WERI-Rb-1 (cell line): ENCODE data around the gene CCR9.

Experiments
- DNase-seq: peaks from one replicate; pipeline ENCODE4 v3.0.0-alpha.2; 2020
- H3K27ac ChIP-seq: fragments of 250-450 bp; sonication (Bioruptor Pico); 2 replicates; pipeline ENCODE4 v1.5.1; 2020; ENCODE audit warnings: mild to moderate bottlenecking, moderate library complexity
- H3K27me3 ChIP-seq: fragments of 250-450 bp; sonication (Bioruptor Pico); 2 replicates; pipeline ENCODE4 v1.5.1; 2021; ENCODE audit warnings: mild to moderate bottlenecking, low read depth, moderate library complexity; ENCODE audit not compliant: insufficient read depth, severe bottlenecking
- H3K36me3 ChIP-seq: fragments of 250-450 bp; sonication (Bioruptor Pico); 2 replicates; pipeline ENCODE4 v1.5.1; 2020; ENCODE audit warnings: mild to moderate bottlenecking, moderate library complexity
- H3K4me3 ChIP-seq: 2 replicates; pipeline ENCODE4 v1.5.1; 2011; ENCODE audit warnings: low read depth, mild to moderate bottlenecking, control low read depth, low read length
- H3K9me3 ChIP-seq: fragments of 250-450 bp; sonication (Bioruptor Pico); 2 replicates; pipeline ENCODE4 v1.5.1; 2021; ENCODE audit warnings: mild to moderate bottlenecking, moderate library complexity; ENCODE audit not compliant: severe bottlenecking
- CTCF ChIP-seq: IDR thresholded peaks from 2 replicates; pipeline ENCODE4 v1.5.1; 2011; ENCODE audit warnings: low read depth, mild to moderate bottlenecking, control low read depth, inconsistent platforms, low read length

CCR9 gene

GRCh38 chr3:45929042-45929679 is 42.8 kb downstream of the CCR9 start:
- no peak overlapping the region for H3K27ac ChIP-seq
- peaks cover 85% of the 10 kb centered on the region for H3K36me3 ChIP-seq
- peak; percentile 83 for TF ChIP-seq CTCF
- no peaks in the 10 kb centered on the region for H3K27me3 ChIP-seq
- no peak overlapping the region for H3K4me3 ChIP-seq
- H3K9me3 ChIP-seq, result no peaks in the 10 kb centered on the region
- DNase-seq, result peak; percentile 41

- H3K36me3 ChIP-seq, result peaks cover 97% of the 10 kb centered on the region
- H3K27me3 ChIP-seq, result no peaks in the 10 kb centered on the region
- no peak overlapping the region for H3K4me3 ChIP-seq
- no peak overlapping the region for H3K27ac ChIP-seq
- TF ChIP-seq CTCF, result no peak
- DNase-seq, result no peak
- no peaks in the 10 kb centered on the region for H3K9me3 ChIP-seq
Measured at GRCh38 chr3:45931496-45931895, 45.2 kb downstream of the CCR9 start.

GRCh38 chr3:45932112-45932511 is 45.8 kb downstream of the CCR9 start:
- no peak for TF ChIP-seq CTCF
- Histone ChIP-seq H3K27me3 (no peaks in the 10 kb centered on the region), H3K27ac (no peak overlapping the region), H3K36me3 (peaks cover 100% of the 10 kb centered on the region), H3K4me3 (no peak overlapping the region), H3K9me3 (no peaks in the 10 kb centered on the region)
- no peak for DNase-seq

DNA sequence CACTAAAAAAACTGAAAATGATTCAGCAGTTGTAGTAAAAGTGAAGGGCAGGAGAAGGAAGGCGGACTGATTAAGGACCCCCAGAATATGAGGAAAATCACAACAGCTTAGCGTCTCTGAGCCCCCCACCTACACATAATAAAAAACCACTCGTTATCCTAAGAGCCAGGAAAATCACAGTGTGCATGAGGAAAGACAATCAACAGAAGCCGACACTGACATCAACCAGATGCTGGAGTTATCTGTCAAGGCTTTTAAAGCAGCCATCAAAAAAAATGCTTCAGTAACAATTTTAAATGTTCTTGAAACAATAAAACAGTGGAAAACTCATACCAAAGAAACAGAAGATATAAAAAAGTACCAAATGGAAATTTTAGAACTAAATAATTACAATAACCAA is 47.2 kb downstream of the CCR9 start:
- no peak for DNase-seq
- Histone ChIP-seq H3K27ac (no peak overlapping the region), H3K9me3 (no peaks in the 10 kb centered on the region), H3K27me3 (no peaks in the 10 kb centered on the region), H3K36me3 (peaks cover 100% of the 10 kb centered on the region), H3K4me3 (no peak overlapping the region)
- no peak for TF ChIP-seq CTCF

GRCh38 chr3:45936261-45936660 is 49.9 kb downstream of the CCR9 start:
- no peaks in the 10 kb centered on the region for H3K27me3 ChIP-seq
- H3K27ac ChIP-seq, result no peak overlapping the region
- no peak for TF ChIP-seq CTCF
- peaks cover 78% of the 10 kb centered on the region for H3K36me3 ChIP-seq
- no peak for DNase-seq
- no peaks in the 10 kb centered on the region for H3K9me3 ChIP-seq
- no peak overlapping the region for H3K4me3 ChIP-seq
